Mesenchymal stem cell (in vitro differentiated cells and primary cell): ENCODE results near the gene CLDND2.

Source experiments
- DNase-seq: peaks from one replicate; pipeline ENCODE4 v3.0.0-alpha.2; 2013
- H2AFZ ChIP-seq: one replicate; pipeline ENCODE4 v1.6.1; 2013; ENCODE audit warnings: low read depth, mild to moderate bottlenecking, control low read depth, inconsistent platforms, low read length, moderate library complexity
- H2AK5ac ChIP-seq: 2 replicates; pipeline ENCODE4 v1.6.1; 2013; ENCODE audit warnings: low read length, moderate library complexity, mild to moderate bottlenecking, inconsistent platforms; ENCODE audit not compliant: severe bottlenecking
- H2BK120ac ChIP-seq: one replicate; pipeline ENCODE4 v1.6.1; 2013; ENCODE audit warnings: low read depth, mild to moderate bottlenecking, inconsistent platforms, low read length, moderate library complexity
- H2BK12ac ChIP-seq, 2 experiments: one replicate each; pipeline ENCODE4 v1.6.1; 2013; ENCODE audit warnings: inconsistent platforms in 2 of 2, low read length in 2 of 2, mild to moderate bottlenecking in 2 of 2, moderate library complexity in 2 of 2, control low read depth in 1 of 2
- H2BK15ac ChIP-seq: one replicate; pipeline ENCODE4 v1.6.1; 2013; ENCODE audit warnings: mild to moderate bottlenecking, low read depth, inconsistent platforms; ENCODE audit not compliant: poor library complexity, severe bottlenecking
- H2BK5ac ChIP-seq: 2 replicates; pipeline ENCODE4 v1.6.1; 2013; ENCODE audit warnings: low read depth, mild to moderate bottlenecking, low read length, control low read depth, inconsistent platforms; ENCODE audit not compliant: poor library complexity, severe bottlenecking
- H3K14ac ChIP-seq, 2 experiments: one replicate each; pipeline ENCODE4 v1.6.1; 2013; ENCODE audit warnings: inconsistent platforms in 2 of 2, low read length in 2 of 2, control low read depth in 1 of 2, mild to moderate bottlenecking in 1 of 2, moderate library complexity in 1 of 2
- H3K18ac ChIP-seq, 2 experiments: one replicate each; pipeline ENCODE4 v1.6.1; 2013; ENCODE audit warnings: inconsistent platforms in 2 of 2, low read length in 2 of 2, control low read depth in 1 of 2, low read depth in 1 of 2, mild to moderate bottlenecking in 1 of 2
- H3K23ac ChIP-seq, 2 experiments: one replicate each; pipeline ENCODE4 v1.6.1; 2013; ENCODE audit warnings: inconsistent platforms in 2 of 2, low read length in 2 of 2, mild to moderate bottlenecking in 2 of 2, moderate library complexity in 2 of 2, control low read depth in 1 of 2
- H3K27ac ChIP-seq: 2 replicates; pipeline ENCODE4 v1.5.1; 2013; ENCODE audit warnings: mild to moderate bottlenecking, moderate library complexity, low read length, control low read depth, inconsistent platforms; ENCODE audit not compliant: poor library complexity, severe bottlenecking
- H3K27me3 ChIP-seq, 2 experiments: 2 replicates each; pipeline versions ENCODE4 v1.6.1 to v1.7.0; 2013; ENCODE audit warnings: low read length in 2 of 2, mild to moderate bottlenecking in 2 of 2, moderate library complexity in 2 of 2, control low read depth in 1 of 2, inconsistent platforms in 1 of 2; ENCODE audit not compliant: control insufficient read depth in 1 of 2, insufficient read depth in 1 of 2
- H3K36me3 ChIP-seq, 2 experiments: 2 replicates each; pipeline versions ENCODE4 v1.6.1 to v1.7.0; 2013; ENCODE audit warnings: low read length in 2 of 2, control low read depth in 1 of 2, inconsistent platforms in 1 of 2, low read depth in 1 of 2, mild to moderate bottlenecking in 1 of 2; ENCODE audit not compliant: insufficient read depth in 2 of 2, control insufficient read depth in 1 of 2
- H3K4ac ChIP-seq, 2 experiments: one replicate each; pipeline ENCODE4 v1.6.1; 2013; ENCODE audit warnings: inconsistent platforms in 2 of 2, low read length in 2 of 2, mild to moderate bottlenecking in 2 of 2, moderate library complexity in 2 of 2, control low read depth in 1 of 2, low read depth in 1 of 2
- H3K4me1 ChIP-seq: 2 replicates; pipeline ENCODE4 v1.6.1; 2013; ENCODE audit warnings: low read depth, low read length, control low read depth; ENCODE audit not compliant: control insufficient read depth, insufficient read depth
- H3K4me2 ChIP-seq: 2 replicates; pipeline ENCODE4 v1.6.1; 2013; ENCODE audit warnings: low read length, mild to moderate bottlenecking, inconsistent platforms; ENCODE audit not compliant: poor library complexity, severe bottlenecking
- H3K4me3 ChIP-seq, 2 experiments: 2 replicates each; pipeline versions ENCODE4 v1.5.1 to v1.7.0; 2013; ENCODE audit warnings: low read length in 2 of 2, mild to moderate bottlenecking in 2 of 2, control low read depth in 1 of 2, low read depth in 1 of 2; ENCODE audit not compliant: insufficient read depth in 1 of 2
- H3K79me1 ChIP-seq: replicated peaks from 2 replicates; pipeline ENCODE4 v1.6.1; 2013; ENCODE audit warnings: mild to moderate bottlenecking, control low read depth, low read length, inconsistent platforms; ENCODE audit not compliant: poor library complexity, severe bottlenecking
- H3K9ac ChIP-seq: 2 replicates; pipeline ENCODE4 v1.7.0; 2013; ENCODE audit warnings: mild to moderate bottlenecking, low read length, moderate library complexity
- H3K9me3 ChIP-seq: 2 replicates; pipeline ENCODE4 v1.7.0; 2013; ENCODE audit warnings: mild to moderate bottlenecking, low read length; ENCODE audit not compliant: control insufficient read depth
- H4K8ac ChIP-seq: one replicate; pipeline ENCODE4 v1.6.1; 2013; ENCODE audit warnings: inconsistent platforms, mild to moderate bottlenecking, low read length, moderate library complexity
- H4K91ac ChIP-seq: one replicate; pipeline ENCODE4 v1.6.1; 2013; ENCODE audit warnings: mild to moderate bottlenecking, low read length, inconsistent platforms
- WGBS: methylation state at CpG from one replicate; pipeline ENCODE4 v1.1.7; 2013; ENCODE audit warnings: mixed read lengths; 5-methylcytosine and 5-hydroxymethylcytosine counted together

Gene CLDND2

GRCh38 chr19:51347209-51347928, 21.4 kb downstream of the CLDND2 start:
- no peak overlapping the region for H3K4ac ChIP-seq
- H2BK12ac ChIP-seq, result no peak overlapping the region
- no peak overlapping the region for H3K4me2 ChIP-seq
- WGBS, result 86% methylated on average over 10 of the region's 10 CpGs
- no peak overlapping the region for H2BK5ac ChIP-seq
- H3K4me3 ChIP-seq, result no peak overlapping the region
- no peak overlapping the region for H4K91ac ChIP-seq
- H3K27ac ChIP-seq, result no peak overlapping the region
- no peaks in the 10 kb centered on the region for H3K4me1 ChIP-seq
- no peak overlapping the region for H2BK15ac ChIP-seq
- H2AFZ ChIP-seq, result no peak overlapping the region
- H3K79me1 ChIP-seq, result peaks cover 2% of the 10 kb centered on the region
- no peak overlapping the region for H4K8ac ChIP-seq
- H2AK5ac ChIP-seq, result no peak overlapping the region
- H3K14ac ChIP-seq, result no peak overlapping the region
- H3K9ac ChIP-seq, result no peak overlapping the region
- no peak overlapping the region for H3K23ac ChIP-seq
- no peaks in the 10 kb centered on the region for H3K9me3 ChIP-seq
- no peaks in the 10 kb centered on the region for H3K27me3 ChIP-seq
- H2BK120ac ChIP-seq, result no peak overlapping the region
- peaks cover 51 to 73% of the 10 kb centered on the region in 2 experiments for H3K36me3 ChIP-seq
- no peak for DNase-seq
- H3K18ac ChIP-seq, result no peak overlapping the region

- Histone ChIP-seq H3K14ac (no peak overlapping the region), H2BK15ac (no peak overlapping the region), H4K8ac (no peak overlapping the region), H3K27ac (no peak overlapping the region), H3K4ac (no peak overlapping the region), H3K27me3 (no peaks in the 10 kb centered on the region), H2AK5ac (no peak overlapping the region), H2BK12ac (no peak overlapping the region), H3K9ac (no peak overlapping the region), H3K4me3 (no peak overlapping the region), H3K4me1 (no peaks in the 10 kb centered on the region), H3K36me3 (peaks cover 44 to 67% of the 10 kb centered on the region in 2 experiments), H3K4me2 (no peak overlapping the region), H3K23ac (no peak overlapping the region), H3K18ac (no peak overlapping the region), H3K79me1 (peaks cover 2% of the 10 kb centered on the region), H2BK120ac (no peak overlapping the region), H4K91ac (no peak overlapping the region), H2AFZ (no peak overlapping the region), H3K9me3 (no peaks in the 10 kb centered on the region), H2BK5ac (no peak overlapping the region)
- WGBS, result 91% methylated on average over 17 of the region's 17 CpGs
- no peak for DNase-seq
These were observed 22.1 kb downstream of the CLDND2 start for GRCh38 chr19:51346742-51347141.

GRCh38 chr19:51345076-51345620, 23.7 kb downstream of the CLDND2 start:
- H3K79me1 ChIP-seq, result peaks cover 2% of the 10 kb centered on the region
- H2BK120ac ChIP-seq, result no peak overlapping the region
- H3K9ac ChIP-seq, result no peak overlapping the region
- no peak overlapping the region for H2AFZ ChIP-seq
- peaks cover 34 to 54% of the 10 kb centered on the region in 2 experiments for H3K36me3 ChIP-seq
- peaks cover 7% of the 10 kb centered on the region for H3K4me1 ChIP-seq
- H3K4me3 ChIP-seq, result no peak overlapping the region
- H4K91ac ChIP-seq, result no peak overlapping the region
- WGBS, result 96% methylated on average over 9 of the region's 9 CpGs
- no peak overlapping the region for H3K18ac ChIP-seq
- H3K27me3 ChIP-seq, result peaks cover 0 to 3% of the 10 kb centered on the region in 2 experiments
- no peak overlapping the region for H3K14ac ChIP-seq
- no peaks in the 10 kb centered on the region for H3K9me3 ChIP-seq
- H3K4ac ChIP-seq, result no peak overlapping the region
- no peak overlapping the region for H2AK5ac ChIP-seq
- H3K23ac ChIP-seq, result no peak overlapping the region
- no peak overlapping the region for H2BK12ac ChIP-seq
- H2BK15ac ChIP-seq, result no peak overlapping the region
- no peak overlapping the region for H4K8ac ChIP-seq
- DNase-seq, result no peak
- H3K4me2 ChIP-seq, result no peak overlapping the region
- no peak overlapping the region for H3K27ac ChIP-seq
- no peak overlapping the region for H2BK5ac ChIP-seq

GRCh38 chr19:51342631-51343569, 25.9 kb downstream of the CLDND2 start:
- DNase-seq, result no peak
- no peaks in the 10 kb centered on the region for H3K79me1 ChIP-seq
- no peak overlapping the region for H2BK120ac ChIP-seq
- no peak overlapping the region for H3K18ac ChIP-seq
- no peak overlapping the region for H3K14ac ChIP-seq
- no peak overlapping the region for H3K23ac ChIP-seq
- no peak overlapping the region for H3K9ac ChIP-seq
- peaks cover 29 to 33% of the 10 kb centered on the region in 2 experiments for H3K36me3 ChIP-seq
- H2BK5ac ChIP-seq, result no peak overlapping the region
- peak overlapping the region; percentile 40 for H4K8ac ChIP-seq
- H3K4ac ChIP-seq, result no peak overlapping the region
- H3K27me3 ChIP-seq, result peaks cover 0 to 3% of the 10 kb centered on the region in 2 experiments
- H2AK5ac ChIP-seq, result no peak overlapping the region
- no peak overlapping the region for H2BK12ac ChIP-seq
- H2BK15ac ChIP-seq, result no peak overlapping the region
- peaks cover 14% of the 10 kb centered on the region for H3K4me1 ChIP-seq
- H2AFZ ChIP-seq, result no peak overlapping the region
- H3K9me3 ChIP-seq, result no peaks in the 10 kb centered on the region
- H4K91ac ChIP-seq, result peak overlapping the region; percentile 45
- WGBS, result 59% methylated on average over 9 of the region's 9 CpGs
- no peak overlapping the region for H3K27ac ChIP-seq
- H3K4me3 ChIP-seq, result no peak overlapping the region
- H3K4me2 ChIP-seq, result no peak overlapping the region
